AG10803 (cell line): Measurements from ENCODE around the gene SSX3.
"Not testable (repeated sequence)": the region's sequence is repeated elsewhere in the genome, so short reads cannot be mapped to it uniquely, and the experiment has no call there.

Experiments
- DNase-seq: peaks from one replicate; pipeline ENCODE4 v3.0.0; 2010; ENCODE audit warnings: low read depth
- H3K4me3 ChIP-seq: 2 replicates; pipeline ENCODE4 v1.5.1; 2011; ENCODE audit warnings: mild to moderate bottlenecking, low read length, control low read depth
- TF ChIP-seq, protein P1 (sequence below): conservative IDR thresholded peaks from 2 replicates; pipeline ENCODE4 v1.5.1; 2011; ENCODE audit warnings: mild to moderate bottlenecking, low read length, control low read depth, inconsistent platforms

The SSX3 gene, protein sequence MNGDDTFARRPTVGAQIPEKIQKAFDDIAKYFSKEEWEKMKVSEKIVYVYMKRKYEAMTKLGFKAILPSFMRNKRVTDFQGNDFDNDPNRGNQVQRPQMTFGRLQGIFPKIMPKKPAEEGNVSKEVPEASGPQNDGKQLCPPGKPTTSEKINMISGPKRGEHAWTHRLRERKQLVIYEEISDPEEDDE

DNA sequence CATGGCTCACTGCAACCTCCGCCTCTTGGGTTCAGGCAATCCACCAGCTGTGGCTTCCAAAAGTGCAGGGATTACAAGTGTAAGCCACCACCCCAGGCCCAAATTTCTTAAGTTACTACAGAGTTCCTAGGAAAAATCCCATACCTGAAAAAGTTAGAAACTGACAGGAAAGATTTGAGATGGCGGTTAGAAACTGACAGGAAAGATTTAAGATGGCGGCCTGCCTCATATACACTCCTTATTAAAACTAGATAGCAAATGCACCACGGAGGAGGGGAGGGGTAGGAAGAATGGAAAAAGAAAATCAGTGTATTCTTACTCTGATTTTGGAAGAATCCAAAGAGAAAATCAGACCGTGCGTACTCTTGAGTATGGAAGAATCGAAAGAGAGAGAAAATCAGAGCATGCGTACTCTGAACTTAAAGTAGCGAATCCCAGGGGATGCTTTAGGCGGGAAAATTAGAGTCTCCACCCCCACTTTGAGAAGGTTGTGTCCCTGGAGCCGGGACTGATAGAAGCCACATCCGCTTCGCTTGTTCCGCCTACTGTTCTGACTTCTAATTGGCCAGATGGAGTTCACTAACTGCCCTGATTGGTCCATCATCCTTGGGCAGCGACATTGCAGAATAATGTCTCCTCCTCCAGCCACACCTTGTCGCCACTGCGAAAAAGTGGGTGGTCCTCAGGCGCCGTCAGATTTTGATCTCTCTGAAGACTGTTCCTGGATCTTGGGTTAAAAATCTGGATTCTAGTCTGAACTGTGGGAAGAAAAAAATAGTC, at the start of gene SSX3:
Gene SSX3 (minus strand): TSS at position 389 of the 780 bp plus-strand sequence. CDS start 1,454 bp downstream, outside the sequence.
- H3K4me3 ChIP-seq, DNase-seq: not testable (repeated sequence)

DNA sequence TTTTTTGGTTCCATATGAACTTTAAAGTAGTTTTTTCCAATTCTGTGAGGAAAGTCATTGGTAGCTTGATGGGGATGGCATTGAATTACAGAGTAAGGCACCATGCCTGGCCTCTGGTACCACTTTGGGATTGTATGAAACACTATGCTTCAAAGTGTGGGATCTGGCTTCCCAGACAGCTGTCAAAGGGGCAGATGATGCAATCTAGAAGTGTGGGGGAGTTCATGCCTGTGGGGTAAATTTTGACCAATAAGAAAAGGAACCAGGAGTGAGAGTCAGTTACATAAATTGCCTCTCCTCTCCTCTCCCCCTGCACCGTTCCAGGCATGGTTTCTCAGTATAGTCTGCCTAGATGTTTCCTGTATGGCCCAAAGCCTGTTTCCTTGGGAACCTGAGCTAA, 41.3 kb upstream of the SSX3 start:
- H3K4me3 ChIP-seq, DNase-seq: not testable (repeated sequence)

DNA sequence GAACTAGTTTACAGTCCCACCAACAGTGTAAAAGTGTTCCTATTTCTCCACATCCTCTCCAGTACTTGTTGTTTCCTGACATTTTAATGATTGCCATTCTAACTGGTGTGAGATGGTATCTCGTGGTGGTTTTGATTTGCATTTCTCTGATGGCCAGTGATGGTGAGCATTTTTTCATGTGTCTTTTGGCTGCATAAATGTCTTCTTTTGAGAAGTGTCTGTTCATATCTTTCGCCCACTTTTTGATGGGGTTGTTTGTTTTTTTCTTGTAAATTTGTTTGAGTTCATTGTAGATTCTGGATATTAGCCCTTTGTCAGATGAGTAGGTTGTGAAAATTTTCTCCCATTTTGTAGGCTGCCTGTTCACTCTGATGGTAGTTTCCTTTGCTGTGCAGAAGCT, 40.4 kb upstream of the SSX3 start:
- H3K4me3 ChIP-seq, DNase-seq: not testable (repeated sequence)

DNA sequence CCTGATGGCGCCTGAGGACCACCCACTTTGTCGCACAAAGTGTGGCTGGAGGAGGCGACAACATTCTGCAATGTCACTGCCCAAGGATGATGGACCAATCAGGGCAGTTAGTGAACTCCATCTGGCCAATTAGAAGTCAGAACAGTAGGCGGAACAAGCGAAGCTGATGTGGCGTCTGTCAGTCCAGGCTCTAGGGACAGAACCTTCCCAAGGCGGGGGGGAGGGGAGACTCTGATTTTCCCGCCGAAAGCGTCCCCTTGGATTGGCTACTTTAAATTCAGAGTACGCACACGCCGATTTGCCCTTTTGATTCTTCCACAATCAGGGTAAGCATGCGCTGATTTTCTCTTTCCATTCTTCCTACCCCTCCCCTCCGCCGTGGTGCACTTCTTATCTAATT, 26.7 kb upstream of the SSX3 start, which contains the start of gene SSX4:
Gene SSX4 (plus strand): TSS at position 301 of the 400 bp plus-strand sequence. CDS start 515 bp downstream, outside the sequence.
- DNase-seq, H3K4me3 ChIP-seq: not testable (repeated sequence)

DNA sequence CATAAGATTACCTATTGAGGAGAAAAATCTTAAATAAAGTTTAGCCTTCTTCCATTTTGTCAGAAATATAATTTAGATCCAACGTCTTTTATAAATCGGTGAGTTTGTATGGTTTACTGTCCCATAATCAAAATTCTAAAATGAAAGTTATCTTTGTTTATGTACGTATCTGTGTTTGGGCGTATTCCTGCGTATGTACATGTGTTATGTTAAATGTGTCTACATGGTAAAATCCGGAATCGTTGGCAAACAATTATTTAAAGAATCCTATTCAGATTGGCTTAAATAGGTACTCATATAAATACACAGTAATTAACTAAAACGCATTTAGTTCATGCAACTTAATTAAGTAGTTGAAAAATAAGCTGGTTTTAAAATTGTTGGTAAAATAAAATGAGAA, 13.9 kb upstream of the SSX3 start:
- DNase-seq, H3K4me3 ChIP-seq: not testable (repeated sequence)

DNA sequence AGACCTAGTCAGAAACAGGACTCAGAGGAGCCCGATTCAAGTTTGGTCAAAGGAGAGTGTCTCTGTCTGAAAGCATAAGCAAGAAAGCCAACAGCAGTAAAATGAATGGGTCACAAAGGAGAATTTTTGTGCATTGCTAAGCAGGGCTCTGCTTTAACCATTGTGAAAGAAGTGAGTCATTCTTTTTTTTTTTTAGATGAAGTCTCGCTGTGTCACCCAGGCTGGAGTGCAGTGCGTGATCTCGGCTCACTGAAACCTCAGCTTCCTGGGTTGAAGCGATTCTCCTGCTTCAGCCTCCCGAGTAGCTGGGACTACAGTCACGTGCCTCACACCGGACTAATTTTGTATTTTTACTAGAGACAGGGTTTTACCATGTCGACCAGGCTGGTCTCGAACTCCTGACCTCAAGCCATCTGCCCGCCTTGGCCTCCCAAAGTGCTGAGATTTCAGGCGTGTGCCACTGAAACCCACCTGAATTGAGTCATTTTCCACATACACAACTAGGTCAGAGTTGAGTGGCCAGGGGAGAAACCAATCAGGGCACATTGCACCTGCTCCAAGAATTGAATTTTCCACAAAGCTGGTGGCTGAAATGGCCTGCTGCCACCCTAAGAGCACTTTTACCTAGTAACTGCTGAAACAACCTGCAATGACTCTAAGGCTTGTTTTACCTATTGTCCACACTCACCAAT, 11.4 kb upstream of the SSX3 start:
- DNase-seq, H3K4me3 ChIP-seq: not testable (repeated sequence)

DNA sequence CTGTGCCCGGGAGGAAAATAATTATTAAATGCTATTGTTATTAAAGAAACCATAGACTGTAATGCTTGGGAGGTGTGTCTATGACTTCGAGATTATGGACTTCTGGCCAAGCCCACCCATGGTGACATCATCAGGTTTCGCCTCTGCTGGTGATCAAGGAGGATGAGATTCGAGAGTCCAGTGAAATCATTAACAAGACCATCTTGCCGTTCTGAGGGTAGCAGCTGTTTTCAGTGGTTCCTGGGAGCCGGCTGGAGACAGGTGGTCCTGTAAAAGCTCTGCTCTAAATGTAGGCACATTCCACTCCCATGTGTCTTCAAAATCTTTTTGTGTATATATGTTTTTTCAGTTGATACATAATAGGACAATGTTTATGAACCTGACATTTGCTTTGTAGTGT, 2.8 kb upstream of the SSX3 start:
- not testable (repeated sequence) for DNase-seq, H3K4me3 ChIP-seq

DNA sequence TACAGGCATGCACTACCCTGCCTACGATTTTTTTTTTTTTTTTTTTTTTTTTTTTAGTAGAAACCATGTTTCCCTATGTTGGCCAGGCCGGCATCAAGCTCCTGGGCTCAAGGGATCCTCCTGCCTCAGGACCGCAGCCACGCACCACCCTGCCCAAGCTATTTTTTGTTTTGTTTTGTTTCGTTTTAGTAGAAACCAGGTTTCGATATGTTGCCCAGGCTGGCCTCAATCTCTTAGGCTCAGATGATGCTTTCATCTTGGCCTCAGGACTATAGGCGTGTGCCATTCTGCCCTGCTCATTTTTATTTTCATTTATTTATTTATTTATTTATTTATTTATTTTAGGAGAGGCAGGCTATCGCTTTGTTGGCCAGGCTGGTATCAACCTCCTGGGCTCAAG, 1.2 kb upstream of the SSX3 start:
- DNase-seq: no peak
- TF ChIP-seq, protein P1, sequence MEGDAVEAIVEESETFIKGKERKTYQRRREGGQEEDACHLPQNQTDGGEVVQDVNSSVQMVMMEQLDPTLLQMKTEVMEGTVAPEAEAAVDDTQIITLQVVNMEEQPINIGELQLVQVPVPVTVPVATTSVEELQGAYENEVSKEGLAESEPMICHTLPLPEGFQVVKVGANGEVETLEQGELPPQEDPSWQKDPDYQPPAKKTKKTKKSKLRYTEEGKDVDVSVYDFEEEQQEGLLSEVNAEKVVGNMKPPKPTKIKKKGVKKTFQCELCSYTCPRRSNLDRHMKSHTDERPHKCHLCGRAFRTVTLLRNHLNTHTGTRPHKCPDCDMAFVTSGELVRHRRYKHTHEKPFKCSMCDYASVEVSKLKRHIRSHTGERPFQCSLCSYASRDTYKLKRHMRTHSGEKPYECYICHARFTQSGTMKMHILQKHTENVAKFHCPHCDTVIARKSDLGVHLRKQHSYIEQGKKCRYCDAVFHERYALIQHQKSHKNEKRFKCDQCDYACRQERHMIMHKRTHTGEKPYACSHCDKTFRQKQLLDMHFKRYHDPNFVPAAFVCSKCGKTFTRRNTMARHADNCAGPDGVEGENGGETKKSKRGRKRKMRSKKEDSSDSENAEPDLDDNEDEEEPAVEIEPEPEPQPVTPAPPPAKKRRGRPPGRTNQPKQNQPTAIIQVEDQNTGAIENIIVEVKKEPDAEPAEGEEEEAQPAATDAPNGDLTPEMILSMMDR: no peak
- no peak overlapping the region for H3K4me3 ChIP-seq

DNA sequence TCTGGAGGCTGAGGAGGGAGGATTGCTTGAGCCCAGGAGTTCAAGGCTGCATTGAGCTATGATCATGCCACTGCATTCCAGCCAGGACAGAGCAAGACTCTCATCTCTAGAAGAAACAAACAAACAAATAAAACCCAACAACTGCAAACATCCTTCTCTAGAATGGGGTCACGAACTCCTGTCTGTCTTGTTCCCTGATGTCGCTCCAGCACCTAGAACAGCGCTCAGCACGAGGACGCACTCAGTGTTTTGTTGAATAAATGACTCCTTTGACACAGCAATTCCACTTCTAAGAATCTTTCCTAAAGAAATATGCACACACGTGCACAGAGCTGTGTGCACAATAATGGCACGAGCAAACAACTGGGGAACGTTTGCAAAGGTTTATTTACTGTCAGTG, 10.4 kb downstream of the SSX3 start:
- DNase-seq, H3K4me3 ChIP-seq: not testable (repeated sequence)

DNA sequence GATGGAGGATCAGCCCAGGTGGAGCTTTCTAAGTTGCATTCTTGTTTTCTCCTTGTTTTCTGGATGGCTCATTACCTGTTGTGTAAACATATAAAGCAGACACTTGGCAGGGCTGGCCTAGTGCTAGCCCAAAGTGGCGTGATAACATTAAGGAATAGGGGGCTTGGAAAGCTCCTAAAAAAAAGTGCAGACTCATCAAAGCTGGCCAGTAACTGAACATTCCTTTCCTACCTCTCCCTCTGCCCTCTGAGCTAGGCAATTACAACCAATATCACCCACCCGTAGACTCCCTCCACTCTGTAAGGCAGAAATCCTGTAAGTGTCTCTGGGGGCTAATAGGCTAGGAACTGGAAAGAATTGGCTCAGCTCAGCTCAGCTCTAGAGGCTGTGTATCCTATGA, 42.5 kb downstream of the SSX3 start:
- not testable (repeated sequence) for H3K4me3 ChIP-seq, DNase-seq

DNA sequence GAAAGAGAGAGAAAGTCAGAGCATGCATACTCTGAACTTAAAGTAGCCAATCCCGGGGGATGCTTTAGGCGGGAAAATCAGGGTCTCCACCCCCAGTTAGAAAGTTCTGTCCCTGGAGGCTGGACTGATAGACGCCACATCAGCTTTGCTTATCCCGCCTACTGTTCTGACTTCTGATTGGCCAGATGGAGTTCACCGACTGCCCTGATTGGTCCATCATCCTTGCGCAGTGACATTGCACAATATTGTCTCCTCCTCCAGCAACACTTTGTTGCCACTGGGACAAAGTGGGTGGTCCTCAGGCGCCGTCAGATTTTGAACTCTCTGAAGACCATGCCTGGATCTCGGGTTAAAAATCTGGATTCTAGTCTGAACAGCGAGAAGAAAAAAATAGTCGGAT, 50.3 kb downstream of the SSX3 start:
- no peak for DNase-seq
- TF ChIP-seq, protein P1: no peak
- H3K4me3 ChIP-seq: no peak overlapping the region
